Activated naive CD4-positive, alpha-beta T cell treated with Interleukin-2 at 50 U/mL for 16 hours (primary cell): ENCODE data around the gene ZNF189.

Experiments used
- DNase-seq: peaks from one replicate; pipeline ENCODE4 v3.0.0-alpha.2; 2020

ZNF189 gene

GRCh38 chr9:101398068-101398929, at the start of gene ZNF189, which contains the start of gene MRPL50:
TSS of gene ZNF189 (plus strand) at chr9:101398851. CDS start at chr9:101399157, 306 bp downstream.
TSS of gene MRPL50 (minus strand) at chr9:101398618. CDS start at chr9:101398592, 26 bp downstream.
- DNase-seq: peak; percentile 97

GRCh38 chr9:101350285-101350684, 48.4 kb upstream of the ZNF189 start:
- no peak for DNase-seq

GRCh38 chr9:101352892-101353463, 45.7 kb upstream of the ZNF189 start:
- DNase-seq: no peak

- no peak for DNase-seq
These were observed 45.0 kb upstream of the ZNF189 start for GRCh38 chr9:101353683-101354082.

- DNase-seq: no peak
These were observed 44.4 kb upstream of the ZNF189 start for GRCh38 chr9:101354143-101354764.

GRCh38 chr9:101354765-101355708, 43.6 kb upstream of the ZNF189 start:
- no peak for DNase-seq

GRCh38 chr9:101356619-101357018, 42.0 kb upstream of the ZNF189 start:
- no peak for DNase-seq

- no peak for DNase-seq
These were observed 39.0 kb upstream of the ZNF189 start for GRCh38 chr9:101359679-101360078.

GRCh38 chr9:101360647-101361046, 38.0 kb upstream of the ZNF189 start:
- DNase-seq: no peak

- no peak for DNase-seq
These were observed 36.2 kb upstream of the ZNF189 start for GRCh38 chr9:101362450-101362849.

- no peak for DNase-seq
These were observed 33.5 kb upstream of the ZNF189 start for GRCh38 chr9:101365181-101365580.

GRCh38 chr9:101366038-101366756, 32.5 kb upstream of the ZNF189 start:
- no peak for DNase-seq

- DNase-seq: no peak
These were observed 31.3 kb upstream of the ZNF189 start for GRCh38 chr9:101367323-101367722.

- DNase-seq: no peak
These were observed 29.4 kb upstream of the ZNF189 start for GRCh38 chr9:101369286-101369685.

GRCh38 chr9:101369884-101370531, 28.6 kb upstream of the ZNF189 start:
- DNase-seq: no peak

GRCh38 chr9:101371813-101372212, 26.8 kb upstream of the ZNF189 start:
- DNase-seq: no peak

GRCh38 chr9:101372327-101373118, 26.1 kb upstream of the ZNF189 start:
- DNase-seq: no peak

- no peak for DNase-seq
These were observed 23.1 kb upstream of the ZNF189 start for GRCh38 chr9:101375546-101375945.

GRCh38 chr9:101376111-101376848, 22.4 kb upstream of the ZNF189 start:
- DNase-seq: no peak

GRCh38 chr9:101380295-101380694, 18.4 kb upstream of the ZNF189 start:
- DNase-seq: no peak
